ENCODE measurements around the gene MLN. TPM values are rescaled to one million over a fixed set of nuclear protein-coding genes. Genes with fewer than 3 reads are reported as not detected.

Gene MLN
- total and polyA plus RNA-seq, 2 of the 4 experiments (the other 2 are of a cell fraction), result not detected

DNA sequence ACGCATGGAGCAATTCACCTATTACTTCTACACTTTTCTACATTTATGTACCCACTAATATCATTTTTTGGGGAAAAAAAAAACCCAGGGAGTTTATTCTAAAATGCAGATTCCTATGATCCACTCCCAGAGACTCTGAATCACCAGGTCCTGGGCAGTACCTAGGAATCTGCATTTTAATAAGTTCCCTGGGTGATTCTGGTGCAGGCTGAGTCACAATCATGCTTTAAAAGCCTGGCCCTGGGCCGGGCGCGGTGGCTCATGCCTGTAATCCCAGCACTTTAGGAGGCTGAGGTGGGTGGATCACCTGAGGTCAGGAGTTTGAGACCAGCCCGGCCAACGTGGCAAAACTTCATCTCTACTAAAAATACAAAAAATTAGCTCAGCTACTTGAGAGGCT, 43.3 kb upstream of the MLN start:
- dilution Hi-C loops (cut with HindIII; ENCODE audit: low sequenced_read_pairs, unreplicated experiment), result no loop called here
- Histone ChIP-seq H3K56ac (ENCODE audit: extremely low read depth, insufficient read depth, low read length) (no peak overlapping the region), H2BK15ac (ENCODE audit: low read depth, low read length) (no peak overlapping the region), H2AFZ (replicated peaks; ENCODE audit: low read length, poor library complexity) (no peak overlapping the region), H3K14ac (replicated peaks; ENCODE audit: low read depth, low read length) (no peak overlapping the region), H3K4me1 (ENCODE audit: control insufficient read depth, insufficient read depth, low read length) (peaks cover 5% of the 10 kb centered on the region; the same call in 1 of the 2 replicates), H3K23ac (ENCODE audit: low read depth, low read length) (no peak overlapping the region), H3K27me3 (ENCODE audit: control insufficient read depth, insufficient read depth, low read length) (peaks cover 12% of the 10 kb centered on the region; the same call in 1 of the 2 replicates), H3K79me1 (ENCODE audit: low read depth in 1 of 2, low read length in 2 of 2) (no peaks in the 10 kb centered on the region), H3K36me3 (ENCODE audit: control insufficient read depth, insufficient read depth, low read length) (no peaks in the 10 kb centered on the region), H3K18ac (ENCODE audit: low read depth, low read length) (no peak overlapping the region), H4K91ac (ENCODE audit: insufficient read depth, low read depth, low read length) (no peak overlapping the region), H3K9ac (ENCODE audit: low read depth, low read length) (no peak overlapping the region), H2AK9ac (replicated peaks; ENCODE audit: low read depth, low read length, poor library complexity) (no peak overlapping the region), H3K4me2 (ENCODE audit: low read depth, low read length) (no peak overlapping the region), H3K4me3 (ENCODE audit: insufficient read depth, low read depth, low read length) (no peak overlapping the region), H2AK5ac (ENCODE audit: low read depth, low read length) (no peak overlapping the region), H2BK120ac (ENCODE audit: low read depth, low read length) (no peak overlapping the region), H4K20me1 (ENCODE audit: insufficient read depth, low read length) (no peaks in the 10 kb centered on the region), H3K27ac (ENCODE audit: insufficient read depth, low read length) (no peak overlapping the region), H3K9me3 (ENCODE audit: control insufficient read depth, insufficient read depth, low read length) (no peaks in the 10 kb centered on the region), H4K8ac (ENCODE audit: low read depth in 2 of 2, low read length in 2 of 2) (no peak overlapping the region), H2BK20ac (ENCODE audit: low read depth, low read length) (no peak overlapping the region), H4K5ac (ENCODE audit: low read depth, low read length) (no peak overlapping the region), H3K9me1 (ENCODE audit: insufficient read depth, low read length) (0 out of 2 replicates have a peak, but pooled peaks cover 4% of the 10 kb centered on the region), H2BK5ac (ENCODE audit: low read depth, low read length, poor library complexity, severe bottlenecking) (no peak overlapping the region), H3K4ac (ENCODE audit: low read depth, low read length) (no peak overlapping the region)
- in situ Hi-C loops (cut with MboI; ENCODE audit: low sequenced_read_pairs), result no loop called here
- ATAC-seq (ENCODE audit: low read depth) (no peak), DNase-seq (no peak)
- TF ChIP-seq RCOR1 (IDR thresholded peaks at IDR 0.05; ENCODE audit: insufficient replicate concordance, low read length), result no peak
- TF ChIP-seq, protein P1, sequence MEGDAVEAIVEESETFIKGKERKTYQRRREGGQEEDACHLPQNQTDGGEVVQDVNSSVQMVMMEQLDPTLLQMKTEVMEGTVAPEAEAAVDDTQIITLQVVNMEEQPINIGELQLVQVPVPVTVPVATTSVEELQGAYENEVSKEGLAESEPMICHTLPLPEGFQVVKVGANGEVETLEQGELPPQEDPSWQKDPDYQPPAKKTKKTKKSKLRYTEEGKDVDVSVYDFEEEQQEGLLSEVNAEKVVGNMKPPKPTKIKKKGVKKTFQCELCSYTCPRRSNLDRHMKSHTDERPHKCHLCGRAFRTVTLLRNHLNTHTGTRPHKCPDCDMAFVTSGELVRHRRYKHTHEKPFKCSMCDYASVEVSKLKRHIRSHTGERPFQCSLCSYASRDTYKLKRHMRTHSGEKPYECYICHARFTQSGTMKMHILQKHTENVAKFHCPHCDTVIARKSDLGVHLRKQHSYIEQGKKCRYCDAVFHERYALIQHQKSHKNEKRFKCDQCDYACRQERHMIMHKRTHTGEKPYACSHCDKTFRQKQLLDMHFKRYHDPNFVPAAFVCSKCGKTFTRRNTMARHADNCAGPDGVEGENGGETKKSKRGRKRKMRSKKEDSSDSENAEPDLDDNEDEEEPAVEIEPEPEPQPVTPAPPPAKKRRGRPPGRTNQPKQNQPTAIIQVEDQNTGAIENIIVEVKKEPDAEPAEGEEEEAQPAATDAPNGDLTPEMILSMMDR (conservative IDR thresholded peaks at IDR 0.05; ENCODE audit: low read depth, low read length), result no peak
- no peak for TF ChIP-seq CEBPB (IDR thresholded peaks at IDR 0.05; ENCODE audit: low read depth, low read length)
- no peak for TF ChIP-seq RFX5 (IDR thresholded peaks at IDR 0.05; ENCODE audit: low read depth, low read length)
- TF ChIP-seq MAZ (IDR thresholded peaks at IDR 0.05; ENCODE audit: borderline replicate concordance, low read depth, low read length), result no peak
- no peak for TF ChIP-seq RAD21 (IDR thresholded peaks at IDR 0.05; ENCODE audit: low read length)
- TF ChIP-seq POLR2A (IDR thresholded peaks at IDR 0.05; ENCODE audit: low read depth, low read length), result no peak
- TF ChIP-seq FOS (IDR thresholded peaks at IDR 0.05; ENCODE audit: low read depth, low read length), result no peak
- no peak for TF ChIP-seq MAFK (IDR thresholded peaks at IDR 0.05; ENCODE audit: low read depth, low read length)
- TF ChIP-seq MXI1 (IDR thresholded peaks at IDR 0.05; ENCODE audit: borderline replicate concordance, low read depth, low read length), result no peak
- TF ChIP-seq SMC3 (IDR thresholded peaks at IDR 0.05; ENCODE audit: low read depth, low read length), result no peak
- no peak for TF ChIP-seq NFE2L2 (IDR thresholded peaks at IDR 0.05; ENCODE audit: low read depth, low read length)
- TF ChIP-seq, protein P2, sequence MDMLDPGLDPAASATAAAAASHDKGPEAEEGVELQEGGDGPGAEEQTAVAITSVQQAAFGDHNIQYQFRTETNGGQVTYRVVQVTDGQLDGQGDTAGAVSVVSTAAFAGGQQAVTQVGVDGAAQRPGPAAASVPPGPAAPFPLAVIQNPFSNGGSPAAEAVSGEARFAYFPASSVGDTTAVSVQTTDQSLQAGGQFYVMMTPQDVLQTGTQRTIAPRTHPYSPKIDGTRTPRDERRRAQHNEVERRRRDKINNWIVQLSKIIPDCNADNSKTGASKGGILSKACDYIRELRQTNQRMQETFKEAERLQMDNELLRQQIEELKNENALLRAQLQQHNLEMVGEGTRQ (IDR thresholded peaks at IDR 0.05; ENCODE audit: low read depth, low read length), result no peak
- TF ChIP-seq CHD1 (IDR thresholded peaks at IDR 0.05; ENCODE audit: low read depth, low read length), result no peak
- TF ChIP-seq, protein P3, sequence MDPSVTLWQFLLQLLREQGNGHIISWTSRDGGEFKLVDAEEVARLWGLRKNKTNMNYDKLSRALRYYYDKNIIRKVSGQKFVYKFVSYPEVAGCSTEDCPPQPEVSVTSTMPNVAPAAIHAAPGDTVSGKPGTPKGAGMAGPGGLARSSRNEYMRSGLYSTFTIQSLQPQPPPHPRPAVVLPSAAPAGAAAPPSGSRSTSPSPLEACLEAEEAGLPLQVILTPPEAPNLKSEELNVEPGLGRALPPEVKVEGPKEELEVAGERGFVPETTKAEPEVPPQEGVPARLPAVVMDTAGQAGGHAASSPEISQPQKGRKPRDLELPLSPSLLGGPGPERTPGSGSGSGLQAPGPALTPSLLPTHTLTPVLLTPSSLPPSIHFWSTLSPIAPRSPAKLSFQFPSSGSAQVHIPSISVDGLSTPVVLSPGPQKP (IDR thresholded peaks at IDR 0.05; ENCODE audit: borderline replicate concordance, low read depth, low read length), result no peak
- TF ChIP-seq BHLHE40 (IDR thresholded peaks at IDR 0.05; ENCODE audit: low read depth, low read length), result no peak
- BruUV-seq (replicated peaks), result no TSS peak
- no CpG with 5 or more reads among the region's 6 CpGs for WGBS, 2 experiments (ENCODE audit: extremely low coverage in 2 of 2, insufficient read length in 1 of 2)
- ChIA-PET POLR2A (ENCODE audit: unreplicated experiment) (no interaction called here), CTCF (no interaction called here)
- intact Hi-C loops (cut with micrococcal nuclease), result no loop called here
